Cardiac septum (tissue), 1 donor: ENCODE results near the gene VPS26C. TPM values are rescaled to one million over a fixed set of nuclear protein-coding genes. Genes with fewer than 3 reads are reported as not detected.

Experiments
- DNase-seq: peaks from one replicate; pipeline ENCODE4 v3.0.0-alpha.2; 2020; ENCODE audit warnings: low spot score
- intact Hi-C: fragments of 100-400 bp; cut with DNase I; formaldehyde crosslinking; loops from one replicate; pipeline ENCODE4 v1.14.0; 2022
- total RNA-seq: library from RNA; stranded (reverse); fragmentation: NEBNext Ultra II Directional; extraction: Animal tissue kit (Norgen Biotek cat#: 25700); gene quantifications from one replicate; pipeline ENCODE4 v1.2.1, GENCODE V29; 2021
- donor health status: DM: no; HTN: no; CAD: no.

VPS26C gene
- total RNA-seq, 1 donor from 2014 or later = 44.2 TPM

- DNase-seq = no peak
- intact Hi-C loops = loop anchor here (1.0 to 5.0 kb wide), 2 partner anchors 97 to 294 kb away; no protein-coding TSS in a partner anchor
These were observed 1.0 kb upstream of the VPS26C start for GRCh38 chr21:37268186-37268503.

GRCh38 chr21:37266515-37267221 lies 466 bp downstream of the VPS26C start:
- DNase-seq = no peak
- intact Hi-C loops = loop anchor here (1.0 to 5.0 kb wide), 3 partner anchors 45 to 296 kb away; no protein-coding TSS in a partner anchor

GRCh38 chr21:37264808-37265207 lies 2.3 kb downstream of the VPS26C start:
- intact Hi-C loops = loop anchor here (5.0 kb wide), 1 partner anchor 297 kb away; no protein-coding TSS in a partner anchor

GRCh38 chr21:37263827-37264600 lies 3.1 kb downstream of the VPS26C start:
- intact Hi-C loops = no loop called here
- no peak for DNase-seq

More at GRCh38 chr21:37264808-37265207, 2.3 kb downstream of the VPS26C start:
- DNase-seq = no peak

- DNase-seq = no peak
- intact Hi-C loops = no loop called here
These were observed 7.7 kb downstream of the VPS26C start for GRCh38 chr21:37259426-37259825.

GRCh38 chr21:37257967-37258877 lies 8.9 kb downstream of the VPS26C start:
- intact Hi-C loops = no loop called here

GRCh38 chr21:37257511-37257966 lies 9.6 kb downstream of the VPS26C start:
- intact Hi-C loops = no loop called here
- DNase-seq = no peak

More at GRCh38 chr21:37257967-37258877, 8.9 kb downstream of the VPS26C start:
- peak; percentile 79 for DNase-seq

- intact Hi-C loops = no loop called here
- no peak for DNase-seq
These were observed 13.1 kb downstream of the VPS26C start for GRCh38 chr21:37253991-37254390.

- DNase-seq = no peak
- intact Hi-C loops = no loop called here
These were observed 15.9 kb downstream of the VPS26C start for GRCh38 chr21:37251294-37251634.

GRCh38 chr21:37249112-37249904 lies 17.8 kb downstream of the VPS26C start:
- intact Hi-C loops = no loop called here
- DNase-seq = no peak

- no peak for DNase-seq
- intact Hi-C loops = no loop called here
These were observed 18.8 kb downstream of the VPS26C start for GRCh38 chr21:37248298-37248697.

- intact Hi-C loops = no loop called here
- no peak for DNase-seq
These were observed 22.0 kb downstream of the VPS26C start for GRCh38 chr21:37245151-37245550.

GRCh38 chr21:37244501-37245095 lies 22.5 kb downstream of the VPS26C start:
- DNase-seq = no peak
- intact Hi-C loops = no loop called here

- no peak for DNase-seq
- intact Hi-C loops = no loop called here
These were observed 23.2 kb downstream of the VPS26C start for GRCh38 chr21:37243961-37244360.

GRCh38 chr21:37241426-37241825 lies 25.7 kb downstream of the VPS26C start:
- no peak for DNase-seq
- intact Hi-C loops = no loop called here

GRCh38 chr21:37240978-37241377 lies 26.2 kb downstream of the VPS26C start:
- DNase-seq = no peak
- intact Hi-C loops = no loop called here

GRCh38 chr21:37237764-37238163 lies 29.4 kb downstream of the VPS26C start:
- no peak for DNase-seq
- intact Hi-C loops = no loop called here

- intact Hi-C loops = no loop called here
- no peak for DNase-seq
These were observed 29.8 kb downstream of the VPS26C start for GRCh38 chr21:37237346-37237745.
